Erythroblast (primary cell): ENCODE results near the gene SNX4.
A peak's percentile ranks its signal among the peaks of the same experiment; 100 is the strongest.
"Not testable (repeated sequence)": the region's sequence is repeated elsewhere in the genome, so short reads cannot be mapped to it uniquely, and the experiment has no call there.

Experiments used
- DNase-seq, 2 experiments: peaks; one replicate each; lab custom pipeline; 2025; lab: John Stamatoyannopoulos, UW
- GATA1 ChIP-seq: IDR thresholded peaks from 2 replicates; pipeline ENCODE4 v1.6.1; 2011; ENCODE audit warnings: low read depth, mild to moderate bottlenecking, control low read depth, low read length, moderate library complexity
- POLR2A ChIP-seq: IDR thresholded peaks from 2 replicates; pipeline ENCODE4 v1.6.1; 2011; ENCODE audit warnings: mild to moderate bottlenecking, low read length

SNX4 gene

DNA sequence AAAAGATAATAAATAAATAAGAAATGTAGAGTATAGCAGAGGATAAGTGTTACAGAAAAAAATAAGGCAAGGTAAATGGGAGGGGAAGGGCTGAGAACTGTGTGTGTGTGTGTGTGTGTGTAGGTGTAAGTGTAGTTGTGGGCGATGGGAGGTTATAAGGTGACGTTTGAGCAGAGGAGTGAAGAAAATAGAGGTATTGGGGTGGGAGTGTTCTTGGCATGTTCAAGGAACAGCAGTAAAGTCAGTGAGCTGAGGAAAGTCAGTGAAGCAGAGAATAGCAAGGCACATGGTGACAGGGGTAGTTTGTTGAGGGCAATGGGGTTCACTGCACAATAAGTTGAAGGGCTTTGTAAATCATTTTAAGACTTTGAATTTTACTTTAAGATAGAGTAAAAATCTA lies 113.9 kb downstream of the SNX4 start:
- TF ChIP-seq POLR2A (no peak), GATA1 (no peak)
- DNase-seq: no peak

GRCh38 chr3:125405515-125405914 lies 114.5 kb downstream of the SNX4 start:
- not testable (repeated sequence) for DNase-seq

GRCh38 chr3:125403789-125404188 lies 116.2 kb downstream of the SNX4 start:
- no peak for DNase-seq

GRCh38 chr3:125402639-125403038 lies 117.4 kb downstream of the SNX4 start:
- no peak for TF ChIP-seq POLR2A
- TF ChIP-seq GATA1: no peak

More at GRCh38 chr3:125403789-125404188, 116.2 kb downstream of the SNX4 start:
- no peak for TF ChIP-seq GATA1

GRCh38 chr3:125401402-125401801 lies 118.6 kb downstream of the SNX4 start:
- DNase-seq: no peak
- TF ChIP-seq POLR2A (no peak), GATA1 (no peak)

More at GRCh38 chr3:125402639-125403038, 117.4 kb downstream of the SNX4 start:
- DNase-seq: no peak

- peak; percentile 6 to 11 for DNase-seq
- TF ChIP-seq GATA1 (no peak), POLR2A (no peak)
These were observed 121.0 kb downstream of the SNX4 start for GRCh38 chr3:125398952-125399351.
